T47D (cell line): Measurements from ENCODE around the gene MAPK8.

ENCODE experiments used
- DNase-seq, 2 experiments: peaks; one replicate each; pipeline versions ENCODE4 v3.0.0 to v3.0.0-alpha.2; 2011 to 2012; ENCODE audit warnings: low read depth in 1 of 2, low spot score in 1 of 2
- JUND ChIP-seq: IDR thresholded peaks from 2 replicates; pipeline ENCODE4 v1.6.1; 2012; ENCODE audit warnings: low read depth
- in situ Hi-C: cut with HindIII; loops from 2 replicates; pipeline ENCODE4 v1.10.0; 2016; ENCODE audit warnings: low sequenced_read_pairs, low pct_unique_long_range_greater_than_20kb

Gene MAPK8

DNA sequence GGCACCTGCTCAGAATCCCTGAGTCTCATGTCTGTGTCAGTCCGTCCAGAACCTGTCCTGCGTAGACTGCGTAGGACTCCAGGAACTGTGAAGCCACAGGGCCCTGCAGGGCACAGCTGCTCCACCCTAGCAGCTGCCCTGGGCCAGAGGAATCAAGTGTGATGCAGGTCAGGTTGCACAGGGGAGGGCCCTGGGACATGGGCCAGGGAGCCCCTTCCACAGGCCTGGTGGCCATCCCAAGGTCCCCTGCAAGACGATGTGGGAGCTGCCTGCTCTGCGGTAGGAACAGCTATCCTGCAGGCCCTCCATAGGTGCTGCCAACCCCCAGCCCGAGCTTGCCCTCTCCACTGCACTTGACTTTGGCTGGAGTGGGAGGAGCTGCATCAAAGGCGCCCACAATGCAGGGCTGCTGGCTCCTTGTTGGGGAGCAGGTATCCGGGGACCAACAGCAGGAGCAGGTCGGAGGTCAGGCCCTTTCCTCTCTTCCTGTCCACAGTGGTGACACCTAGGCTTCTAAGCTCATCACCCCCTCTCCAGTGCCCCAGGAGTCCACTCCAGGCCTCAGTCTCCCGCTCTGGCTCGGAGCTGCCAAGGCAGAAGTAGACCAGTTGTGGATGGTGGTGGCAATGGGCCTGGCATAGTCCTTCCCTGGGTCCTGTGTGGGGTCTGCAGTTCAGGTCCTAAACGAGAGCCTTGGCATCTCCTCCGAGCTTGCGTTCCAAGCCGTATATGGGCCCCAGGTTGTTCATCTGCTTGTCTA, 149.1 kb downstream of the MAPK8 start:
- in situ Hi-C loops, result no loop called here

GRCh38 chr10:48456361-48456804, 149.9 kb downstream of the MAPK8 start:
- no peak for TF ChIP-seq JUND
- no peak for DNase-seq
- in situ Hi-C loops, result no loop called here

More for the DNA sequence above, 149.1 kb downstream of the MAPK8 start:
- no peak for TF ChIP-seq JUND
- no peak for DNase-seq

- no peak for DNase-seq
- in situ Hi-C loops, result no loop called here
- no peak for TF ChIP-seq JUND
Measured at GRCh38 chr10:48456808-48457761, 150.6 kb downstream of the MAPK8 start.

DNA sequence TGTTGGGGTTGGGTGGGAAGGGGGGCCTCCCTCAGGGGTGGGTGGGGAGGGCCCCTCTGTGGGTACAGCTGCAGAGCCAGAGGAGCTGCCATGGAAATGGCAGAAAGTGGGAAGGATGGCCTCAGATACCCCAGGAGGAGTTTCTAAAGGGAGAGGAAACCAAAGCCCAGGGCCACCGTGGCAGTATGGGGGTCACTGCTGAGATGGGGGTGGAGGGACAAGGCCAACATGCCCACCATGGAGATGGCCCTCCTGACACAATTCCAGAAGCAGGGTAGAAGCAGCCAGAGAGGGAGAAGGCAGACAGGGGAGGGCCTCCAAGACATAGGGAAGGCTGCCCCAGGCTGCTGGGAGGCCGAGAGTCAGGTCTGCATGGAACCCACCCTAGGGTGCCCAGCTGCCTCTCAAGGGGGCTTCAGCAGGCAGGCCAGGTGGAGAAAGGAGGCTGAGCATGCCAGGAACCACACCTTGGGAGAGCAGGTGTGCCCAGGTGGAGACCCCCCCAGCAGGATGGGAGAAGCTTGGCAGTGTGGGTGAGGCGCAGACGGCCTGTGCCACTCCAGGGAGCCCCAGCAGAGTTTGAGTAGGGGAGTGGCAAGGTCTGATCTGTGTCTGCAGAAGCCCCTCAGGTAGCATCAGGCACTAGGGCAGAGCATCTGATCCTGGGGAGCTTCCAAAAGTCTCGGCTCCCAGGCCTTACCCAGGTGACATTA, 151.6 kb downstream of the MAPK8 start:
- DNase-seq, result no peak
- TF ChIP-seq JUND, result no peak
- in situ Hi-C loops, result no loop called here

- TF ChIP-seq JUND, result no peak
- in situ Hi-C loops, result no loop called here
- DNase-seq, result no peak
Measured at GRCh38 chr10:48458662-48459048, 152.2 kb downstream of the MAPK8 start.

DNA sequence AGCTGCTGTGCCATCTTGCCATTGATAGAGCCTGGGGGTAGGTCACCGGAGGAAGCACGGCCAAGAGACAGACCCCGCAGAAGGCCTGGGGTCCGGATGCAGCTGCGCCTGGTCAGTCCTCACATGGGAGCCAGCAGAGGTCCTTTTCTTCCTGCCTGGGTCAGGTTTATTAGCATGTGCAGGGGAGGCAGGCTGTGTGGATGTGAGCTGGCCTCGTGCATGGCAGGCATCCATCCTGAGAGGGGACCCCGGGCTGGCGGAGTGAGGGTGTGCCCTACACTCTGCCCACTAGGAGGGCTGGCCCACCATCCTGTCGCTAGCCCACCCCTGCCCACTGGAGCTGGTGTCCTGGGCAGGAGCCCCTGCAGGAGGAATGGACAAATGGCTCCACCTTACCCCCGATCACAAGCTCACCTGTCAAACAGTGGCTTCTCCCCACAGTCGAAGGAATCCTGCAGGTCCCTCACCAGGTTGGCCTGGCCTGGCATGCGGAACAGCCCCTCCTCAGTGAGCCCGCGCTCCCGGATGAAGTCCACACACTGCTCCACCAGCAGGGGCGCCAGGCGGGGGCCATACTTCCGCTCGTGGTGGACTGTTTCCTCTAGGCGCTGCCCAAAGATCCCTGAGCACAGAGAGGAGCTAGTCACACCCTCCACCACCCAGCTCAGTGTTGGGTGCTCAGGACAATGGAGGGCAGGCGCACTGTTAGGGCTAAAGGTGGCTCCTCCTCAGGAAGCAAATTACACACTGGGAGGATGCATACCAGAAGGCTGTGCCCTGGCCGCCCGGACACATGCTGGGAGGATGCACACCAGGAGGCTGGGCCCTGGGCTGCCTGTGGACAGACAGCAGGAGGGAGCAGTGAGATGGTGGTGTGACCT, 153.0 kb downstream of the MAPK8 start:
- DNase-seq, result no peak
- TF ChIP-seq JUND, result no peak
- in situ Hi-C loops, result no loop called here

- TF ChIP-seq JUND, result no peak
- DNase-seq, result no peak
- in situ Hi-C loops, result no loop called here
Measured at GRCh38 chr10:48460182-48460581, 153.7 kb downstream of the MAPK8 start.

GRCh38 chr10:48461623-48462481, 155.4 kb downstream of the MAPK8 start:
- DNase-seq, result no peak
- in situ Hi-C loops, result no loop called here
- no peak for TF ChIP-seq JUND

- DNase-seq, result no peak
- in situ Hi-C loops, result no loop called here
Measured at GRCh38 chr10:48462482-48463020, 156.1 kb downstream of the MAPK8 start.

DNA sequence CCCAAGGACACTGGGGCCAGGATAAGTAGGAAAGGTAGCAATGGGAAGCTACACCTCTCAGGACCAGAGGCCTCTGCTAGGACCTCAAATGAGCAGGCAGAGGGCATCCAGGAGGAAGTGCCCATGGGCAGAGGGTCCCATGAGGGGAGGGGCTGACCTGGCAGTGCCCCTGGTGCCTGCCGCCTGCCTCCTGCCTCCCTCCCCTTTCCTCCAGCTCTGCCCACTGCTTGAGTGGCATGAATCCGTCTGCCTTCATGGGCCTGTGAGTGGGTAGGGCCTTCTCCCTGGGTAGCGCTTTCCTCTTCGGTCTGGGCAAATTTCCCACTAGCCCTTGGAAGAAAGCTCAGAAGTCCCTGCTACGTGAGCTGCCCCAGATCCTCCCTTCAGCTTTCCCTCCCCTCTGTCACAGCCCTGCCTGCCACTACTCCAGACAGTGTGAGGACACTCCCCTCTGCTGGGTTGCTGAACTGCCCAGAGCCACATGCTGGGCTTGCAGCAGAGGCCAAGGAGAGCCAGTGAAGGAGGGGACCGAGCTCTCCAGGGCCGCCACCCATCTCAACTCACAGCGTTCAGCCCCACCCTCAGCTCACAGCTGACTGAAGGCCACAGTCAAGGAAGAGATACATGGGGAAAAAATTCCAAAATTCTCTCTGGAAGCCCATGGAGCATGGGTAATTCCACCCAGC, 157.0 kb downstream of the MAPK8 start:
- TF ChIP-seq JUND, result no peak
- in situ Hi-C loops, result no loop called here
- no peak for DNase-seq

More at GRCh38 chr10:48462482-48463020, 156.1 kb downstream of the MAPK8 start:
- no peak for TF ChIP-seq JUND
